ENCODE data around the gene ELK3. TPM values are rescaled to one million over a fixed set of nuclear protein-coding genes. Genes with fewer than 3 reads are reported as not detected.

ELK3 gene
- total RNA-seq, 1 experiment from 2014 or later, result 0.45 TPM

GRCh38 chr12:96204381-96204780 lies 10.2 kb downstream of the ELK3 start:
- no TSS peak for BruUV-seq (replicated peaks)
- H3K9me3 Mint-ChIP-seq (ENCODE audit: unreplicated experiment), result no peaks in the 10 kb centered on the region

GRCh38 chr12:96205908-96206307 lies 11.7 kb downstream of the ELK3 start:
- peaks cover 14% of the 10 kb centered on the region for H3K27me3 Mint-ChIP-seq (ENCODE audit: insufficient read depth, unreplicated experiment)
- no peaks in the 10 kb centered on the region for H3K36me3 Mint-ChIP-seq (ENCODE audit: insufficient read depth, unreplicated experiment)
- no peak overlapping the region for H3K27ac Mint-ChIP-seq (ENCODE audit: unreplicated experiment)
- Histone ChIP-seq H3K36me3 (ENCODE audit: control insufficient read depth, insufficient read depth, low read length) (no peaks in the 10 kb centered on the region), H3K9me3 (no peaks in the 10 kb centered on the region), H3K4me3 (ENCODE audit: low read depth, low read length) (no peak overlapping the region), H3K4me1 (no peaks in the 10 kb centered on the region), H3K27me3 (replicated peaks; ENCODE audit: control insufficient read depth, insufficient read depth, low read length) (no peaks in the 10 kb centered on the region)
- intact Hi-C loops (cut with micrococcal nuclease; ENCODE audit: unreplicated experiment), result no loop called here
- H3K4me1 Mint-ChIP-seq (ENCODE audit: low read depth, unreplicated experiment), result no peaks in the 10 kb centered on the region
- no TSS peak for BruUV-seq (replicated peaks)
- DNase-seq, result no peak
- TF ChIP-seq CTCF (IDR thresholded peaks at IDR 0.05; ENCODE audit: insufficient read depth in 1 of 2, low read depth in 1 of 2, low read length in 1 of 2, severe bottlenecking in 1 of 2, unreplicated experiment in 1 of 2), result no peak
- H3K4me3 Mint-ChIP-seq (ENCODE audit: unreplicated experiment), result no peak overlapping the region
- POLR2A ChIA-PET, result no interaction called here
- CTCF ChIA-PET, result no interaction called here
- no peaks in the 10 kb centered on the region for H3K9me3 Mint-ChIP-seq (ENCODE audit: unreplicated experiment)

More at GRCh38 chr12:96204381-96204780, 10.2 kb downstream of the ELK3 start:
- Histone ChIP-seq H3K9me3 (no peaks in the 10 kb centered on the region), H3K36me3 (ENCODE audit: control insufficient read depth, insufficient read depth, low read length) (no peaks in the 10 kb centered on the region), H3K4me1 (no peaks in the 10 kb centered on the region), H3K4me3 (ENCODE audit: low read depth, low read length) (no peak overlapping the region), H3K27me3 (replicated peaks; ENCODE audit: control insufficient read depth, insufficient read depth, low read length) (no peaks in the 10 kb centered on the region)
- Mint-ChIP-seq H3K36me3 (ENCODE audit: insufficient read depth, unreplicated experiment) (no peaks in the 10 kb centered on the region), H3K4me1 (ENCODE audit: low read depth, unreplicated experiment) (no peaks in the 10 kb centered on the region), H3K4me3 (ENCODE audit: unreplicated experiment) (no peak overlapping the region), H3K27me3 (ENCODE audit: insufficient read depth, unreplicated experiment) (peaks cover 17% of the 10 kb centered on the region), H3K27ac (ENCODE audit: unreplicated experiment) (no peak overlapping the region)
- intact Hi-C loops (cut with micrococcal nuclease; ENCODE audit: unreplicated experiment), result no loop called here
- ChIA-PET CTCF (no interaction called here), POLR2A (no interaction called here)
- no peak for DNase-seq
- no peak for TF ChIP-seq CTCF (IDR thresholded peaks at IDR 0.05; ENCODE audit: insufficient read depth in 1 of 2, low read depth in 1 of 2, low read length in 1 of 2, severe bottlenecking in 1 of 2, unreplicated experiment in 1 of 2)

- no peaks in the 10 kb centered on the region for H3K36me3 Mint-ChIP-seq (ENCODE audit: insufficient read depth, unreplicated experiment)
- no peak for DNase-seq
- H3K4me3 Mint-ChIP-seq (ENCODE audit: unreplicated experiment), result no peak overlapping the region
- H3K27me3 Mint-ChIP-seq (ENCODE audit: insufficient read depth, unreplicated experiment), result peaks cover 11% of the 10 kb centered on the region
- H3K4me1 ChIP-seq, result no peaks in the 10 kb centered on the region
- BruUV-seq (replicated peaks), result no TSS peak
- no peaks in the 10 kb centered on the region for H3K9me3 Mint-ChIP-seq (ENCODE audit: unreplicated experiment)
- H3K9me3 ChIP-seq, result no peaks in the 10 kb centered on the region
- no peak for TF ChIP-seq CTCF (IDR thresholded peaks at IDR 0.05; ENCODE audit: insufficient read depth in 1 of 2, low read depth in 1 of 2, low read length in 1 of 2, severe bottlenecking in 1 of 2, unreplicated experiment in 1 of 2)
- no peak overlapping the region for H3K27ac Mint-ChIP-seq (ENCODE audit: unreplicated experiment)
- no peaks in the 10 kb centered on the region for H3K4me1 Mint-ChIP-seq (ENCODE audit: low read depth, unreplicated experiment)
- H3K27me3 ChIP-seq (replicated peaks; ENCODE audit: control insufficient read depth, insufficient read depth, low read length), result no peaks in the 10 kb centered on the region
- no peak overlapping the region for H3K4me3 ChIP-seq (ENCODE audit: low read depth, low read length)
- ChIA-PET CTCF (no interaction called here), POLR2A (no interaction called here)
- H3K36me3 ChIP-seq (ENCODE audit: control insufficient read depth, insufficient read depth, low read length), result no peaks in the 10 kb centered on the region
- intact Hi-C loops (cut with micrococcal nuclease; ENCODE audit: unreplicated experiment), result no loop called here
Measured at GRCh38 chr12:96206936-96207662, 12.9 kb downstream of the ELK3 start.

All from Caco-2 (cell line).